ENCODE measurements around the gene BCL7B.
"Not testable (repeated sequence)": the region's sequence is repeated elsewhere in the genome, so short reads cannot be mapped to it uniquely, and the experiment has no call there.

BCL7B gene
- long read RNA-seq, donor 1, transcript BCL7B-201 (6 exons, 1,975 nt): major isoform, 9 of 13 reads
- long read RNA-seq, donor 1, partial matches to known transcripts: 0 of 13 reads
- long read RNA-seq, donor 1, other reads (novel, unspliced or antisense): 0 of 13 reads
- long read RNA-seq, donor 2, transcript BCL7B-201 (6 exons, 1,975 nt): major isoform, 11 of 17 reads
- long read RNA-seq, donor 2, partial matches to known transcripts: 0 of 17 reads
- long read RNA-seq, donor 2, other reads (novel, unspliced or antisense): 0 of 17 reads
- long read RNA-seq, donor 3, partial matches to known transcripts: 5 of 10 reads
- long read RNA-seq, donor 3, other reads (novel, unspliced or antisense): 0 of 10 reads
- long read RNA-seq, donor 4, transcript BCL7B-201 (6 exons, 1,975 nt): major isoform, 8 of 35 reads
- long read RNA-seq, donor 4, partial matches to known transcripts: 19 of 35 reads
- long read RNA-seq, donor 4, other reads (novel, unspliced or antisense): 0 of 35 reads
- long read RNA-seq, donor 5, transcript BCL7B-201 (6 exons, 1,975 nt): major isoform, 9 of 20 reads
- long read RNA-seq, donor 5, partial matches to known transcripts: 5 of 20 reads
- long read RNA-seq, donor 5, other reads (novel, unspliced or antisense): 0 of 20 reads
- long read RNA-seq, donor 6, transcript BCL7B-201 (6 exons, 1,975 nt): major isoform, 5 of 14 reads
- long read RNA-seq, donor 6, partial matches to known transcripts: 5 of 14 reads
- long read RNA-seq, donor 6, other reads (novel, unspliced or antisense): 0 of 14 reads
- long read RNA-seq, donor 7, transcript BCL7B-201 (6 exons, 1,975 nt): major isoform, 7 of 41 reads
- long read RNA-seq, donor 7, partial matches to known transcripts: 30 of 41 reads
- long read RNA-seq, donor 7, other reads (novel, unspliced or antisense): 0 of 41 reads
- long read RNA-seq, donor 8, partial matches to known transcripts: 0 of 6 reads
- long read RNA-seq, donor 8, other reads (novel, unspliced or antisense): 0 of 6 reads

DNA sequence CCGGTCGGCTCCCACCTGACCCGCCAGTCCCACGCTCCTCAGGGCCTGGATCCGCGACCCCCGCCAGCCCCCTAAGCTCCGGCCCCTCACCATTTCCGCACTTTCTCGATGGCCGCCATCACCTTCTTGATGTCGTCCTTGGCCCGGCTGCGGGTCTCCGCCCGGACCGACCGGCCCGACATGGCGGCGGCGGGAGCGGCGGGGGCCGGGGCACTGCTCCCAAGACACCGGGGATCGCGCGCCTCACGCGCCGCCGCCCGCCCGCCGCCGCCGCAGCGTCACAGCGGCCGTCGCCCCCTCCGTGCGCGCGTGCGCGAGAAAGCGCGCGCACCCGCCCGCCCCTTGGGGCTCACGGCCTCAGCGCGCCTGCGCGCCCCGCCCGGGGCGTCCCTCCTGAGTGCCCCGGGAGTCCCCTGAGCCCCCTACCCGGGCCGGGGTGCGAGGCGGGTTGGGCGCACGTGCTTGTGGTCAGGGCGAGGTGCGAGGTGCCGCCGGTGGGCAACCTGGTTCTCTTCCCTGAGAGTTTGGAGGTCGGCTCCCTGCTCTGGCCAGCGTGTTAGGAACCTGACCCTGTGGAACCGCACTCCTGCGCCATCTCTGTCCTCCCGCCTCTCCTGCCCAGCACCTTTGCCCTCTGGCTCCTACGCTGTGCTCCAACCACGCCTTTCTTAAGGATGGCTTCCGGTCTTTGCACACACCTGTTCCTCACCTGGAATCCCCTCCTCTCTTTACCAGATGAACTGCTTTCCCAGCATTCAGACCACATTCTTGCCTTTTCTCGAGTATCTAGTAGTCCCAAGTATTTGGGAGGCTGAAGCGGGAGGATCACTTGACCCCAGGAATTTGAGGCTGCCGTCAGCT lies at the start of gene BCL7B:
Gene BCL7B, minus strand, starts transcription at position 294 of the 861 bp plus-strand sequence. Its CDS starts 112 bp downstream, at position 182.
- DNase-seq: peak; percentile 86

DNA sequence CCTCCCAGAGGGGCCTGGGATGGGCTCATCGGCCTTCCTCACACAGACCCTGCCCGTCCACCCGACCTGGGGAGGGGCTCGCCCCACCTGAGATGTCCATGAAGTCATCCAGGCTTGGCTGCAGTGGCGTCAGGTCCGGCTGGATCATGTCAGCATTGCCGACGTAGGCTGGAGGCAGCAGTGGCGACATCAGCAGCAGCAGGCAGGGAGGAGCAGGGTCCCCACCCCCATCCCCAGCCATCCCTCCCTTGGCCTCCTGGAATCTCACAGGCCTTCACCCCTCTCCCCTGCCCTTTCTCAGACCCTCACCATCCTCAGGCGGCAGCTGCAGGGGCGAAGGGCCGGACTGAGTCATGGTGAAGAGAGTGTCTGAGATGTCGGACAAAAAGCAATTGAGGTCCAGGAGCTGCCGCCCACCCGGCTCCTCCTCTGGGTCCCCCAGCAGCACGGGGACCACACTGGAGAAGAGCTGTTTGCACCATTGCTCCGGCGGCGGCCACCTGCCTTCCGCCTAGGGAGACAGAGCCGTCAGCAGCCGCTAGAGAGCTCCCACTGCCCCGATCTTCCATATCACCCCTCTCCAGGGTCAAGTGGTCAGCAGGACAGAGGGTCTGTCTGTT lies 48.2 kb upstream of the BCL7B start:
- DNase-seq: no peak

DNA sequence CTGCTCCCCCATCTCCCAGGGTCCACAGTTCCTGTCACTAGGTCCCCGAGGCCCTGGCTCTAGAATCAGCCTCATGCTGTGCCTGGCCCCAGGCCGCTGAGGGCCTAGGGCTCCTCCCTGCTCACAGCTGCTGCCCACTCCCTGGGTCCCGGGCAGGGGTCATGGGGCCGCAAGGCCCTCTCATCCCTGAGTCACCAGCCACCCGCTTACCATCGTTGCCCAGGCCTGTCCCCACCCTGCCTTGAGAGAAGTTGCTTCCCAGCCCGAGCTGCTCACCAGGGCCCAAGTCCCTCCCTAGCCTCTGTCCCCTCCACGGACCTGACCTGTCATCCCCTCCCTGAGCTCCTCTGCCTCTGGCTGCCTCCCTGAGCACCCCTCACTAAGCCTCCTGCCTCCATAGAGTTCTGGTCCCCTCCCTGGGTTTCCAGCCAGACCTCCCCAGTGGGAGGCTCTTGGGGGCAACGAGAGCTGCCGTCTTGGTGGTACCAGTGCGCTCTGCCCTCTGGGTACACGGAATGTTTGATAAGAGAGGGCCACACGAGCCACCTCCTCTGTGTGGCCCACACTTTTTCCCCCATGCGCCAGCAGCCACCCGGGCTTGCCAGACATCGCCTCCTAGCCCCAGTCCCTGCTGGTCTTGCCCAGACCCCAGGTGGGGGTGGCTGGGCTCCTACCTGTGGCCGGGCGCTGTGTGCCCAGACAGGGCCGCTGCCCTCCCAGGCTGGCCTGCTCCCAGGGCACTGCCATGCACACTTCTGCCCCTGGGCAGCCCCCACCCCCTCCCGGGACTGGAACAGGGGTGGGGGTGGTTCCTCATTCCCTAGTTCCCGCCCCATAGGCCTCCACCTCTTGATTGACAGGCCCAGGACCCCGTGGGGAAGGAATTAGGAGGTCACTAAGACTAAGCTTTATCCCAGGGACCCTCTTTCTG lies 45.5 kb upstream of the BCL7B start:
- no peak for DNase-seq

DNA sequence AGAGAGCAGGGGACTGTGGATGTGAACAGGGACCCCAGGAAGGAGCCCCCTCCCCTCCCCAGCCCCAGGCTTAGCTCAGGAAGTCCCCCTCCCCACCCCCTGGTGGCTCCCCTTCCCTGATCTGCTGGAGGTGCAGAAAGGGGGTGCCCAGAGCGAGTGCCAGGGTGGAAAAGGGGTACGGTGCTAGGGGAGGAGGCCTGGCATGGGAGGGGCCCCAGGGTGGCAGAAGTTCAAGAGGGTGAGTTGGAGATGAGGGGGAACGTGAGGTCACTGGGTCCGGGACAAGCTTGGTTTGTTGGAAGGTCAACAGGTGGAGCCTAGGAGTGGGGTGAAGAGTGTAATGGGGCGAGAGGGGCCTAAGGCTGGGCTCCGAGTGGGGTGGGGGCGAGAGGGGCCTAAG lies 42.4 kb upstream of the BCL7B start:
- DNase-seq: no peak

DNA sequence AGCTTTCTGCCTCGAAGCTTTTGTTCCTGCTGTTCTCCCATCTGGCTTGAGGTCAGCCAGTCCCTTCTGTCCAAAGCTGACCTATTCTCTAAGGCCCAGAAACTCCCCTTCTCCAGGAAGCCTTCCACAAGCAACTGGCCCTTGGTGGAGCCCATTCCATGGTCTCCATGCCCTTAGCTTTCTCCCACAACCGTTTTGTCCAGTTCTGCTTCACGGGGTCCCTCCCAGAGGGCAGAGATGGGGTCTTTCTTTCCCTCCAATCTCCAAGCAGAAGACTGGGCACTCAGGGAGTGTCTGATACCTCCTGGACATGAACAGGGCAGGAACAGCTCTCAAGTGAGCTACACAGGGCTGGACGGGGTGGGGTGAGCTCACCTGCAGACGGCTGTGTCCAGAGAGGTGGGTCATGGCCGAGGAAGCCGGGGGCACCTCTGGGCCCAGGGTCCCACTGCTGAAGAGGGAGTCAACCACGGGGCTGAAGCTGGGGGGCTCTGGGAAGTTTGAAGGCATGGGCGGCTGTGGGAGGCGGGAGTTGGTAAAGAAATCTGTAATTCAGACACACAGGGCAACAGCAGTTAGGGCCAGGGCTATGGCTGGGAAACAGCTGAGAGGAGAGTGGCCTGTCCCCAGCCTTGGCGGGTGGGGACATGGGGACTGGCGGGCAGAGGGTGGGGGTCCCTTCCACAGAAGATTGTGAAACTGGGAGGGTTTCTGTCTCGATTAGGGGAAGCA lies 41.8 kb upstream of the BCL7B start:
- DNase-seq: no peak

DNA sequence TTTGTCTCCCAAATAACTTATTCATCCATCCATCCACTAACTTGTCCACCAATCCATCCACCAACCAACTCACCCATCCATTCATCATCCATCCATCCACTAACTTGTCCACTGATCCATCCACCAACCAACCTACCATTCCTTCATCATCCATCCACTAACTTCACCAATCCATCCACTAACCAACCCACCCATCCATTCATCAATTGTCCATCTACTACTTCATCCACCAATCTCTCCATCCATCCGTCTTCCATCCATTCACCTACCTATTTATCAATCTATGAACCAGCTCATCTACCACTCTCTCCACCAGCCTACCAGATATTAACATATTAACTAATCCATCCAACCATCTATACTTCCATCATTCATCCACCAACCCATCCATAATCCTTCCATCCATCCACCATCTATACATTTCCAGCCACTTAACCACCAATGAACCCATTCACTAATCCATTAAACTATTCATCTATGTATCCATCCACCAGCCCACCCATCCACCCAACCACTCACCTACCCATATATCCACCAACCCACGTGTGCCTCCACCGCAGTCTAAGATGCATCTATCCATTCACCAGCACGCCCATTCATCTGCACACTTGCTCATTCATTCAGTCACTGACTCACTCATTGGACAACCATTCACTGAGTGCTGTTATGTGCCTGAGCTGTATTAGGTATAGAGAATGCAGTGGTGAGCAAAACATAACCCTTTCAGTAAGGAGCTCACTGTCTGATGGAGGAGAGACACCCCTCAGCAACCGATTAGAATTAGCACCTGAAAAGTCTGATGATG lies 40.7 kb upstream of the BCL7B start:
- DNase-seq: no peak

DNA sequence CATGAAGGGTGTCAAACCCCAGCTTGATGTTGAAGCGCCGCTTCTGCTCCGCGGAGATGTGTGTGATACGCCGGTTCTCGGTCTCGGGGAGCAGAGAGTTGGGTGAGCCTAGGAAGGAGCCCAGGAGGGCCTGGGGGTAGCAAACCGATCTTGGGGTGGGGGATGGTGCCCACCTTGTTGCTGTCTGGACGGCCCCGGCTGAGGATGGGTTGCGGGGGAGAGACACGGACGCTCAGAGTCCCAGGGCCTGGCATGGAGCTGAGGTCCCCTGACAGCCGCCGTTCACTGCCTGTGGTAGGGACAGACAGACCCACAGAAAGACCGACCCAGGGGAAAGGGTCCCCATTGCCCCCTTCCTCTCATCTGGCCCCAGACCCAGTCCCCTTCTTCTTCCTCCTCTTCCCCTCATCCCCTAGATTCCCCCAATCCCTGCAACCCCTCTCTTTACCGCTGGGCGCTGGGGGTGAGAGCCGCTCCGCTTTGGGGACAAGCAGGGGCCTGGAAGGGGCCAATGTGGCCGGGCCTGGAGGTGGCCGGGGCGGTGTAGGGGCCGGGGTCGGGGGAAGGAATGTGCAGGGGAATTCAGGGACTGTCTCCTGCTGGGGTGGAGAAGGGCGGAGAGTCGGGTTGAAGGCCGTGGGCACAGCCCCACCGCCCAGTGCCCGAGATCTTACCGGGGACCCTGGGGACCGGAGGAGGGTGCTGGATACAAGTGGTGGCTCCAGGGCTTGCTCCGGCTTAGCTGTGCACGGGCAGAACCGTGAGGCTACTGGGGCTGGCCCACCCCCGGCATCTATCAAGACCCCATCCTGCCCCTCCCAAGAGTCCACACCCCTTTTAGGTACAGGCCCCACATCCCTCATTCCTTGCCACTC lies 38.9 kb upstream of the BCL7B start:
- DNase-seq: no peak

DNA sequence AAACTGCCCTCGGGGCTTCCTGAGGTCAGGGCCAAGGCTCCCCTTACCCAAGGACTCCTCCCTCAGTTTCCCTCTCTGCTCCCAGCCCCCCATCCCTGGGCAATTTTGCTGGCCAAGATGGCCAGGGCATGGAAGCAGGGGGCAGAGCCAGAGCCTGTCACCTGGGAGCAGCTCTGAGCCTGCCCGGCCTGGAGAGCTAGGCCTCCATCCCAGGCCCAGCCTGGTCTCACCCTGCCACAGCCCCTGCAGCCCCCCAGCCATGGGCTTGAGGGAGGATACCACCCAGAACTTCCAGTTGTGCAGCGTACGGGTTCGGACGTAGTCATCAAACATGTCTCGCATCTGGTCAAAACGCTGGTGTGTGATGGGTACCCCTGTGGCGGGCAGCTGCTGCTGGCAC lies 37.9 kb upstream of the BCL7B start:
- DNase-seq: no peak

DNA sequence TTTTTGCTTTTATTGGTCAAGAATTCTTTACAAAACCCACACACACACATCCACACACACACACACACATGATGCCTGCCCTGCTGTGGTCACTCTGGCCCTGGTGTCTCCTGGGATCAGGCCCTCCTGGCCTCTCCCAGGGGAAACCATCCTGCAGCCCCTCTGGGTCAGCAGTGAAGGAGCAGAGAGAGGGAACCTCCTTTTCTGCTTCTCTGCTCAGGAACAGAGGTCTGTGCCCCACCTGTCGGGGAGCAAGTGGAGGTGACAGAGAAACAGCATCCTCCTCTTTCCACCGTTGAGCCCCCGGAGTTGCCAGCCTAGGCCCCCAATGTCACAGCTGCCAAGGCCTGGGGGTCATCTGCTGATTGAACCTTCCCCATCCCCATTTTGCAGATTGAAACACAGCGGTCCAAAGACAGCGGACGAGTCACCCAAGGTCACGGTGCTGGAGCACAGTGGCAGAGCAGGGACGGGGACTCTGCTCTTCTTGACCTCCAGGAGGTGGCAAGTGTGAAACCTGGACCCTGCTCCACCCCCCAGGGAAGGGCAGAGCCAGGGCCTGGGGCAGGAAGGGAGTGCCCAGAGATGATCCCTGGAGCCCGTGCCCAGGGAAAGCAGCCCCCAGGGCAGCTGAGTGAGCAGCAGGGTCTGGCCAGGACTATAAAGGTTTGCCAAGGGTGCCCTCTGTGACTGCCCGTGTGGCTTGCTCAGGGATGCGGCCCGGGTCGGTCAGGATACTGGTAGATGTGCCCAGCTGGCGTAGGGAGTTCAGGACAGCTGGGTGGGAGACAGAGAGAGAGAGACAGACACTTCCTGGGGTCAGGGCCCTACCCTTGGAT lies 35.9 kb upstream of the BCL7B start:
- DNase-seq: no peak

DNA sequence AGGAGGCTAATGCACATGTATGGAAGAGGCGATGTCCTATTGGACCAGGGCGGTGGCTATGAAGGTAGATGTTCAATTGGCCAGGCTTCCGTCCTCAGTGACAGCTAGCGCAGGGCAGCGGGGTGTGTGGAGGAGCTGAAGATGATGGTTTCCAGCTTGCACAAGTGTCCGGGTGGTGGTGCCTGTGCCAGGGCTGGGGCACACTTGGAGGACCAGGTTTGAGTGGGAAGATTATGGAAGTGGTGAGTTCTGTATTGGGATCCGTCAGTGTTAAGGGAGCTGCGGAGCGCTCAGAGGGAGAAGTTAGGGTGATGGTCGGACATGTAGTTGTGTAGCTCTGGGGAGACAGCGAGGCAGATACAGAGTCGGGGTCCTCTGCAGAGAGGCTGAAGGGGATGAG lies 29.4 kb upstream of the BCL7B start:
- DNase-seq: no peak

DNA sequence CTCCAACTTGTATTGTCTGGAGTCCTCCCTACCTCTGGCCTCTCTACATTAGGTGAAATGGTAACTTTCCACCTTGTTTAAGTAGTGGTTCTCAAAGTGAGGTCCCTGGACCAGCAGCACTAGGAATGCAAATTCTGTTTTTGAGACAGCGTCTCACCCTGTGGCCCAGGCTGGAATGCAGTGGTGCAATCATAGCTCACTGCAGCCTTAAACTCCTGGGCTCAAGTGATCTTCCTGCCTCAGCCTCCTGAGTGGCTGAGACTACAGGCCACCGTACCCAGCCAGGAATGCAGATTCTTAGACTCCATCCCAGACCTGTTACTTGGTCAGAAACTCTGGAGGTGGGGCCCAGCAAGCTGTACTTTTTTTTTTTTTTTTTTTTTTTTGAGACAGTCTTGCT lies 27.7 kb upstream of the BCL7B start:
- DNase-seq: no peak

DNA sequence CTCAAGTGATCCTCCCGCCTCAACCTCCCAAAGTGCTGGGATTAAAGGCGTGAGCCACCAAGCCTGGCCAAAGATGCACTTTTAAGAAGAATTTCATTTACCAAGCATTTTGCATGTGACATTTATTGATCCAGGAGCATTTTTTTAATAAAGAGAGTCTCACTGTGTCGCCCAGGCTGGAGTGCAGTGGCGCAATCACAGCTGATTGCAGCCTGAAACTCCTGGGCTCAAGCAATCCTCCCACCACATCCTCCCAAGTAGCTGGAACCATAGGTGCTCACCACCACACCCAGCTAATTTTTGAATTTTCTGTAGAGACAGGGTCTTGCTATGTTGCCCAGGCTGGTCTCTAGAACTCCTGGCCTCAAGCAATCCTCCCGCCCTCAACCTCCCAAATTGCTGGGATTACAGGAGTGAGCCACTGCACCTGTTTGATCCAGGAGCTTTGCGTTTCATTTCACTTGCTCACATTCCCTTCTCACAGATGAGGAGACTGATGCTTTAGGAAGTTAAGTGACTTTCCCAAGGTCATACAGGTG lies 25.2 kb upstream of the BCL7B start:
- no peak for DNase-seq

DNA sequence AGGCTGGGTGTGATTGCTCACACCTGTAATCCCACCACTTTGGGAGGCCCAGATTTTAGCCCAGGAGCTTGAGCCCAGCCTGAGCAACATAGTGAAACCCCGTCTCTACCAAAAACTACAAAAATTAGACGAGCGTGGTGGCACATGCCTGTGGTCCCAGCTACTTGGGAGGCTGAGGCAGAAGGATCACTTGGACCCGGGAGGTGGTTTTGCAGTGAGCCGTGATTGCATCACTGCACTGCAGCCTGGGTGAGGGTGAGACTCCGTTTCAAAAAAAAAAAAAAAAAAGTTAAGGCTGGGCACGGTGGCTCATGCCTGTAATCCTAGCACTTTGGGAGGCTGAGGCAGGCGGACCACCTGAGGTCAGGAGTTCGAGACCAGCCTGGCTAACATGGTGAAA lies 23.5 kb upstream of the BCL7B start:
- not testable (repeated sequence) for DNase-seq

DNA sequence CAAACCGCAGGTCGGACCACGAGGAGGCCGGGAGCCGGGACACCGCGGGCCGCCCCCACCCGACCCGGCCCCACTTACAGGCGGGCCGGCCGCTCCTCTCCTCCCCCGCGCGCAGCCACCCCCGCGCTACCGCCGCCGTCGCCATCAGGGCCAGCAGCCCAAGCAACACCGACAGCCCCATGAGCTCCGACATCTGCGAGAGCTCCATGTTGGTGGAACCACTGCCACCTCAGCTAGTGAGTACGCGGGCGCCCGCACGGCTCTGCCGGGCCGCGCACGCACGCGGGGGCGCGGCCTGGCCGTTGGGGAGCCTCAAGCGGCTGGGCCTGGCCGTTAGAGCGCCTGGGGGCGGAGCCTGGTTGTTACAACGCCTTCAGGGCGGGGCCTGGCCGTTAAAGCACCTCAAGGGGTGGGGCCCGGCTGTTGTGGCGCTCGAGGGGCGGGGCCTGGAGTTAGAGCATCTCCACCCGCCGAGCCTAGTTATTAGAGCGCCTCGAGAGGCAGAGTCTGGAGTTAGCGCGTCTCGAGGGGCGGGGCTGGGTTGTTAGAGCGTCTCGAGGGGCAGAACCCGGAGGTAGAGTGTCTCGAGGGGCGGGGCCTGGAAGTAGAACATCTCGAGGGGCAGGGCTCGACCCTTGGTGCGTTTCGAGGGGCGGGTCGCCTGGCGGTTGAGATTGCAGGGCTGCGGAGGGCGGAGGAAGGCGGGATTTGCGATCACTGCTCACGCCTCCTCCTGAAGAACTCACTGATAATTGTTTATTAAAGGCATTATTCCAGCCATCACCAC lies 21.0 kb upstream of the BCL7B start, which contains the start of gene TBL2:
Gene TBL2, minus strand, starts transcription at position 238 of the 787 bp plus-strand sequence. Its CDS starts 30 bp downstream, at position 208.
- peak; percentile 92 for DNase-seq

DNA sequence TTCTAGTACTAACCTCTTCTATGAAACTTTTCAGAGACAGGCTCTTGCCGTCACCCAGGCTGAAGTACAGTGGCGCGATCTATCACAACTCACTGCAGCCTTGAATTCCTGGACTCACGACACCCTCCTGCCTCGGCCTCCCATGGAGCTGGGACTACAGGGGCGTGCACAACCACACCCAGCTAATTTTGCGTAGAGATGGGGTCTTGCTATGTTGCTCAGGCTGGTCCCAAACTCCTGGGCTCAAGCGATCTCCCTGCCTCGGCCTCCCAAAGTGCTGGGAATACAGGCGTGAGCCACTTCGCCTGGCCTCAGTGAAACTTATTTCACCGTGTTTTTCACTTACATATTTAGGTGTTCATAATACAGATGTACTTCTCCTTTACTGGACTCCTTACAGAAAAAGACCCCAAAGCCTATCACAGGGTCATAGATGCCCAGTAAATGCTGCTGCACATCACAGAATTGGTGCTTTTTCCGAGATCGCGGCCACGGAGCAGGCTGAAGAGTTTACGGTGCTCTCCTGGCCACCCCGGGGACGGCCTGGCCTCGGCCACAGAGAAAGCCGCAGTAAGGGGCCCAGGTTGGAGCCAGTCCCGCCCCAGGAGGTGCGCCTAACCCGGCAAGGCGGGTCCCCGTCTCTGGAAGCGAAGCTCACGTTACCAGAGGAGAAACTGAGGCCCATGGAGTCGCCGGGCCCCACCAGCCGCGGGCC lies 20.3 kb upstream of the BCL7B start:
- no peak for DNase-seq

All from right kidney (tissue), 9 donors.